ENCODE data around the gene EML6.

DNA sequence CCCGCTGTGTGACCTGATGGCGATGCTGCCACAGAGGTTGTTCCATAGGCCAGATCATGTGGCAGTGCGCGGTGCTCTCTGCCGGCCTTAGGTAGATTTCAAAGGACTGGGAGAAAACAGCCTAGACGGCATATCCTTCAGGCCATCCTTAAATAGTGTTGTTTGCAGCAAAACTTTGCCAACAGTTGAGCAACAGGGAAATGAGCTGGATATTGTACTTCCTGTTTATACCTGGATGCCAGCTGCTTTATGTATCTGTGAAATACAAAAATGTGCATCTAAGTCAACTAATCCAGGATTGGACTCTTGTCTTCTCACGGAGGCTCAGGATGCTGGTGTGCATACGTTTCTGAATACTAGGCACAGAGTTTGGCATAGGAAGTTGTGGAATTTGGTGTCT, 107.1 kb downstream of the EML6 start:
- TF ChIP-seq EZH2 (IDR thresholded peaks at IDR 0.05; ENCODE audit: low read length, unreplicated experiment) = no peak
- no peak for TF ChIP-seq EZH2phosphoT487 (IDR thresholded peaks at IDR 0.05; ENCODE audit: borderline replicate concordance, low read length)
